NCI-H1417 treated with DMSO at 0.1 percent for 48 hours (cell line): Measurements from ENCODE around the gene GABRR1.
"Not testable (repeated sequence)": the region's sequence is repeated elsewhere in the genome, so short reads cannot be mapped to it uniquely, and the experiment has no call there.

Experiments
- DNase-seq: peaks from one replicate; lab custom pipeline; 2025; lab: John Stamatoyannopoulos, UW

Gene GABRR1

DNA sequence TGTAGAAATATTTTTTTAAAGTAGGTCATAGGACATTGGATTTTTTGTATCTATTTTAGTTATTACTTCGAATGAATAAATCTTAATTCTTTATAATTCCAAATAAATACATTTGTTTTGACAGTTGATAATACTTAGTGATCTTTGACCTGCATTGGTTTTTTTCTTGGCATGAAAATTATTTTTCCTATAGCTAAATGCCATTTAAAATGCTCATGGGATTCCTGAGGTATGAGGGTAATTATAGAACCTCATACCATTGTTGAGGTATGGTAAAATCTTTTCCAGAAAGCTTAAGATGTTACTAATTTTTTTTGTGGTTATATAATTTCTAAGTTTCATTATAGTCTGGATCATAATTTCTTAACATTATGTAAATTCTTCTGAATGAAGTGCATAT is 63.0 kb downstream of the GABRR1 start:
- no peak for DNase-seq

DNA sequence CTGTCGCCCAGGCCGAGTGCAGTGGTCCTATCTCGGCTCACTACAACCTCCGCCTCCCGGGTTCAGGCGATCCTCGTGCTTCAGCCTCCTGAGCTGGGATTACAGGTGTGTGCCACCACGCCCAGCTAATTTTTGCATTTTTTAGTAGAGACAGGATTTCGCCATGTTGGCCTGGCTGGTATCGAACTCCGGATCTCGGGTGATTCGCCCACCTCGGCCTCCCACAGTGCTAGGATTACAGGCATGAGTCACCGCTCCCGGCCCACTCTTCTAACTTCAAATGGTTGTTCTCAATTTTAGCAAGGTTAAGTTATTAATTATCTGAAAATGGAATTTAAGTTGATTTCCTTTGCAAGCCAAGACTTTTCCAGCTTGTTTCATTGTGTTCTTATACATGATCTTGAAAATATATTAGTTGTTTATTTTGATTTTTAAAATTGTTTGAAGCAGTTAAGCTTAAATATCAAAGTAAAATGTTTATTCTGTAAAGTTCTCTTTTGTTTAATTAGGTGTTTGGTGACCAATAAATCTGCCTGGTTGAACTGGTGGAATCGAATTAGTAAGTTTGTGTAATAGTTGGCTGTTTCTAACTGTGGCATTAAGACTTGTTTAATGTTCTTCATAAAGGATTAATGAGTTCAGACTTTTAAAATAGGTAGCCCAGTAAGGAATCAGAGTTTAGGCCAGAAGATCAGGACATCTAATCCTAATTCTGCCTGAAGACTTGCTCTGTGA is 69.0 kb downstream of the GABRR1 start:
- DNase-seq = no peak

GRCh38 chr6:89146718-89147700 is 70.1 kb downstream of the GABRR1 start:
- no peak for DNase-seq

GRCh38 chr6:89145956-89146717 is 71.0 kb downstream of the GABRR1 start, which contains the start of gene PM20D2:
PM20D2 (plus strand) TSS chr6:89146055; CDS start chr6:89146145, 90 bp downstream.
- DNase-seq = peak; percentile 41

DNA sequence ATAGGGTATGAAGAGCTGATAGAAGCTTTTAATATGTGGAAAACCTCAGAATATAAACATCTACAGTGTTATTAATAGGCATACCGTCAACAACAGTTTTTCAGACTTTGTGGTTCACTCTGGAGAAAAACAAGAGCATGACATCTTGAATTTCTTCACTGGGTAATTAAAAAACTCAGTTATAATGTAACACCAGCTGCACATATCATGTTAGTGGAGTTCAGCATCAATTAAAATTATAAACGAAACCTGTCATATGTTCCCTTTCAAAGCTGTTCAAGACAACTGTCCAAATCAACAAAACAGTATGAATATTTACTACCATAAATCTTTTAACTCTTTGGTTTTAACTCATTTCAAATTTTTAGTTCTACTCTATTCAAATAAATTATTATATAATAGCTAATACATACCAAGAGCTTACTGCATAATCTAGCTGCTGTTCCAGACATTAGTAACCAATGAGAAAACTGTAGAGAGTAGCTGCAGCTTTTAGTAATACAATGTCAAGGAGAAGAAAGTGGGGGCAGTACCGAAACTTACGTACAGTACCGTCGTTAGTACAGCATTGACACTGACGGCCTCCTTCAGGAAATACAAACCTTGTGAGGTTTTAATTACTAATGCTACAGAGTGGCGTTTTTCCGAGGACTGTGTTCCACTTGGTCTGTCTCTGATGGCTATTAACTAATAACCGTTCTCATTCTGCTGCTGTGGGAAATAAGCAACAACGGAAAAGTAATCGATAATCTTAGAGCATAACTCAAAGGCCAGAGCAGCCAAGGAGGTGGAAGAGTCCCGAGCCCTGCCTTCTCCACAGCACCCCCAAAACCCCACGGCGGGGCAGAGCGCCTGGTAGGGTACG is 71.8 kb downstream of the GABRR1 start:
- no peak for DNase-seq

DNA sequence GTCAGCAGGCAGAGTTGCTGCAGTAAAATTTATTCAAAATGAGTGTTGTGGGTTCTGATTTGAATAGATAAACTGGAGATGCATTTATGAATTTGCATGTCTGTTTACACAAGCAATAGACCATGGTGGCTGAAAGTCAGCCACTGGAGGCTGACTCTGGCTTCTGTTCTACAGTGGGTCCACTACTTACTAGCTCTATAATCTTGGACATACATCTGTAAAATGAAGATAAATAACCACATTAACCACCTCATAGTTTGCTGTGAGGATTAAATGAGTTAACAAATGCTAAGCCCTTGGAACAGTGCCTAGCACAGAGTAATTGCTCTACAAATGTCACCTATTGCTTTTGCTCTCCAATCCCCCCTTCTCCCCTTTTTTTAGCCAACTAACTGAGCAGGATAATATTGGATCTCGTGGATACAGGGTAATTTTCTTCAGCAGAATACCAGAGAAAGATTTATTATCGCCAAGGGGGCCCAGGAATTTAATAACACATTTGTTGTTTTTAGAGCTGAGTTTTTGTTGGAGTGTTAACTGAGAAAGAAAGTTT is 72.7 kb downstream of the GABRR1 start:
- DNase-seq = no peak

DNA sequence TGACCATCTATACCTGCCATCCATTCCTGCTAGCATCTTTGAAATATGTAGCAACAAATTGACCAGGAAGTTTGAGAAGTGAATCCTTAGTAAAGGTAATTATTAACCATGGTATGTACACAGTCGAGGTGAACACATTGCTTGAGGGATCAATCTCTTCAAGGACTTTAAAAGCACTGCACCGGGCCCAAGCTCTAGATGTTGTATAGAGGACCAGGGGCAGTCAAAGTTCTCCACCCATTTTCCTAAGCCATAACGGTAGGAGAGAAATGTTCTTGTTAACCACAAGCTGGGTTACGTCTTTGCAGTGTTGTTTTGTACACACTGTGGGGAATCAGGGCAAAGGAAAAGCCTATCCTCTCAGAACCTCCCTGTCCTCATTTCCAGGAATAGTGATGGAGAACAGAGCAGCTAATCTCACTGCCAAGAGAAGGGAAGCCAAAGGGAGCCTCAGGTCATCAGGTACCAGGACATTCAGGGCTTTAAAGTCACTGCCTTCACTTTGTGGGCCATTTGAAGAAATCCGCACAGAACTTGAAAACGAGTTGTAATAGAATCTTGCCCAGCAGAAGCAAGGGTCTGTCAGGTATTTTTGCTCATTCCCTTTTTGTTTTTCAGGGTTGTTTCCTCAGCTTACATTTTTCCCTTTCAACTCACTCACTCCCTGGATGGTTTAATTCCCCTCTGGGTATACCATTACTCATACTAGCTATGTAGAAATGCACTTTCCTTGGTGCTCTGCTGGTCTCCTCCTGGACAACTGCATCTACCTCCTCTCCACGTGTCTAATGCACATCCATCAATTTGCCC is 76.6 kb downstream of the GABRR1 start:
- no peak for DNase-seq

GRCh38 chr6:89139509-89140346 is 77.4 kb downstream of the GABRR1 start:
- no peak for DNase-seq

GRCh38 chr6:89138173-89138572 is 79.0 kb downstream of the GABRR1 start:
- no peak for DNase-seq

- no peak for DNase-seq
These were observed 82.4 kb downstream of the GABRR1 start for GRCh38 chr6:89134723-89135122.

GRCh38 chr6:89133981-89134380 is 83.2 kb downstream of the GABRR1 start:
- no peak for DNase-seq

- DNase-seq = no peak
These were observed 85.1 kb downstream of the GABRR1 start for GRCh38 chr6:89132057-89132456.

DNA sequence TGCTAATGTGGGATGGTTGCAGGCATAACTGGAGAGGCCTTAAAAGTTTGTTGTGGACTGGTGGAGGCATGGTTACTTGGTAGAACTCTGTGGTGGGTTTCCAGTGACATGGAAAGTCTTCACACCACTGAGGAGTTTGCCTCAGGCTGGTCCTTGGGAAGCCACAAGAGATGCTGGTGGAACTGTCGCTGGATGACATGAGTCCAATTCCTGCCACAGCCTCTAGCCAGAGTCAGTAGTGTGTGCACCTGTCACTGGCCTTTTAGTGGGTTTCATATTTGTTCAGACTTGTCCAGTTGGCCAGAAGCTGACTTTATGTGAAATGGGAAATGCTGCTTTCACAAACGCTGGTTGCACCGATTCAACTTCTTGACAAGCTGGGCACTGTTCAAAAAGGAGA is 85.6 kb downstream of the GABRR1 start:
- no peak for DNase-seq

GRCh38 chr6:89128256-89128671 is 88.9 kb downstream of the GABRR1 start:
- not testable (repeated sequence) for DNase-seq
